ENCODE results near the gene MTFR1L.

The MTFR1L gene

GRCh38 chr1:25877155-25877554 is 57.4 kb downstream of the MTFR1L start:
- no peak for DNase-seq (ENCODE audit: extremely low read depth in 1 of 2, low read depth in 1 of 2)

DNA sequence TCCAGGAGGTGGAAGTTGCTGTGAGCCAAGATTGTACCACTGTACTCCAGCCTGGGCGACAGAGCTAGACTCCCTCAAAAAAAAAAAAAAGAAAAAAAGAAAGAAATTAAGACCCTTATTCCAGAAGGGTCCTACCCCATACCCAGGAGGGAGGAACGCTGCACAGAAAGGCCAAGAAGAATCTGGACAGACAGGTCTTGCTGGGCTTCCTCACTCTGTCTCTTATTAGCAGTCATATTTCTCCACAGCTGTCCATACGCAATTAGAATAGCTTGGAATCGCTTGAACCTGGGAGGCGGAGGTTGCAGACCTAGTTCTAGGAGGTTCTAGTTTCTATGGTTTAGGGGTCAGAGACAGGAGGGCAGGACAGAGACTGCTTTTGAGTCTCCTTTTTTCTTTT is 58.9 kb downstream of the MTFR1L start:
- DNase-seq (ENCODE audit: extremely low read depth in 1 of 2, low read depth in 1 of 2) = no peak

GRCh38 chr1:25879675-25880074 is 59.9 kb downstream of the MTFR1L start:
- no peak for DNase-seq (ENCODE audit: extremely low read depth in 1 of 2, low read depth in 1 of 2)

GRCh38 chr1:25880518-25880917 is 60.8 kb downstream of the MTFR1L start:
- no peak for DNase-seq (ENCODE audit: extremely low read depth in 1 of 2, low read depth in 1 of 2)

DNA sequence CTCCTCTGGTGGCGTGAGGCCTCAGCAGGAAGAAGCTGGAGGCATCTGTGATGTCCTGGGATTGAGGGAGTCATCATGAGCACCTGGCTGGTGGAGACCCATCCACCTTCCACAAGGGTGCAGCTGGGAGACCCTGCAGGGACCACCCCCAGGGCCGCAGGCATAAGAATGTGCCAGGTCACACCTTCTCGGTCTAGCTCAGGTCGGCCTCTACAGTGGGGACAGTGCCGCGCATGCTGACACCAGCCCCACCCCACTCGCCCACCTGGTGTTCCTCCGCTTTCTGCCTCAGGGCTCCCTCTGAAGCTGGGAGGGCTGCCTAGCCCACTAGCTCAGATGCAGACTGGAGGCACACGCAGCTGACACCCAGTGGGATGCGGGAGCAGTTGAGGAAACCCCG is 61.5 kb downstream of the MTFR1L start:
- DNase-seq (ENCODE audit: extremely low read depth in 1 of 2, low read depth in 1 of 2) = no peak

Measured in stimulated activated CD8-positive, alpha-beta memory T cell treated with anti-CD3 and anti-CD28 coated beads, Interleukin-7, amount 100 ng/mL, for 48 hours (primary cell).